ENCODE data around the gene IFNL3. TPM values are rescaled to one million over a fixed set of nuclear protein-coding genes. Genes with fewer than 3 reads are reported as not detected.

The IFNL3 gene
- total RNA-seq, 1 experiment from 2014 or later: not detected

GRCh38 chr19:39251846-39252245 is 7.0 kb upstream of the IFNL3 start:
- no peak overlapping the region for H3K27ac ChIP-seq
- H3K9me3 ChIP-seq (ENCODE audit: insufficient read depth, low read depth): no peaks in the 10 kb centered on the region
- no peak overlapping the region for H3K4me2 ChIP-seq
- H4K20me1 ChIP-seq (ENCODE audit: insufficient read depth): no peaks in the 10 kb centered on the region
- peaks cover 11% of the 10 kb centered on the region; the same call in 1 of the 2 replicates for H3K27me3 ChIP-seq (ENCODE audit: insufficient read depth, low read depth)
- H3K4me3 ChIP-seq: no peak overlapping the region
- H3K36me3 ChIP-seq (ENCODE audit: low read depth): no peaks in the 10 kb centered on the region
- ChIA-PET CTCF (interaction anchor here (0.6 to 0.7 kb wide), 2 partner anchors 61 to 276 kb away, joined by 3 to 20 read pairs; no protein-coding TSS in a partner anchor), POLR2A (ENCODE audit: unreplicated experiment) (no interaction called here)
- no peak overlapping the region for H2AFZ ChIP-seq
- intact Hi-C loops (cut with micrococcal nuclease; ENCODE audit: unreplicated experiment): no loop called here
- H3K4me1 ChIP-seq (replicated peaks; ENCODE audit: insufficient read depth): no peaks in the 10 kb centered on the region
- DNase-seq: no peak
- H3F3A ChIP-seq (ENCODE audit: insufficient read depth, low read depth): no peaks in the 10 kb centered on the region
- no TSS peak for BruUV-seq (replicated peaks)
- TF ChIP-seq CTCF (conservative IDR thresholded peaks at IDR 0.05) (no peak), EZH2 (IDR thresholded peaks at IDR 0.05; ENCODE audit: low read depth) (no peak)
- no peaks in the 10 kb centered on the region for H3K9me2 ChIP-seq (ENCODE audit: insufficient read depth)
- no peaks in the 10 kb centered on the region for H3K79me2 ChIP-seq (ENCODE audit: low read depth)

- TF ChIP-seq CTCF (conservative IDR thresholded peaks at IDR 0.05) (no peak), EZH2 (IDR thresholded peaks at IDR 0.05; ENCODE audit: low read depth) (no peak)
- no peaks in the 10 kb centered on the region for H4K20me1 ChIP-seq (ENCODE audit: insufficient read depth)
- intact Hi-C loops (cut with micrococcal nuclease; ENCODE audit: unreplicated experiment): no loop called here
- H3F3A ChIP-seq (ENCODE audit: insufficient read depth, low read depth): no peaks in the 10 kb centered on the region
- H3K79me2 ChIP-seq (ENCODE audit: low read depth): no peaks in the 10 kb centered on the region
- no peak overlapping the region for H3K27ac ChIP-seq
- H3K4me1 ChIP-seq (replicated peaks; ENCODE audit: insufficient read depth): no peaks in the 10 kb centered on the region
- no peaks in the 10 kb centered on the region for H3K9me3 ChIP-seq (ENCODE audit: insufficient read depth, low read depth)
- BruUV-seq (replicated peaks): no TSS peak
- POLR2A ChIA-PET (ENCODE audit: unreplicated experiment): no interaction called here
- no peak overlapping the region for H3K4me2 ChIP-seq
- H3K27me3 ChIP-seq (ENCODE audit: insufficient read depth, low read depth): peaks cover 11% of the 10 kb centered on the region; the same call in 1 of the 2 replicates
- no peak for DNase-seq
- no peaks in the 10 kb centered on the region for H3K36me3 ChIP-seq (ENCODE audit: low read depth)
- H3K4me3 ChIP-seq: no peak overlapping the region
- CTCF ChIA-PET: interaction anchor here (0.7 kb wide), 2 partner anchors 56 to 62 kb away, joined by 4 to 20 read pairs; no protein-coding TSS in a partner anchor
- no peaks in the 10 kb centered on the region for H3K9me2 ChIP-seq (ENCODE audit: insufficient read depth)
- H2AFZ ChIP-seq: no peak overlapping the region
These were observed 6.3 kb upstream of the IFNL3 start for GRCh38 chr19:39251081-39251480.

GRCh38 chr19:39248806-39249205 is 4.0 kb upstream of the IFNL3 start, which contains the start of gene IFNL4:
TSS of gene IFNL4 (minus strand) at chr19:39248856.
- Histone ChIP-seq H3F3A (ENCODE audit: insufficient read depth, low read depth) (no peaks in the 10 kb centered on the region), H3K36me3 (ENCODE audit: low read depth) (no peaks in the 10 kb centered on the region), H3K4me3 (no peak within 1 kb of the TSS), H3K79me2 (ENCODE audit: low read depth) (no peaks in the 10 kb centered on the region), H3K4me1 (replicated peaks; ENCODE audit: insufficient read depth) (no peaks in the 10 kb centered on the region), H3K4me2 (no peak within 1 kb of the TSS), H3K27me3 (ENCODE audit: insufficient read depth, low read depth) (peaks cover 11% of the 10 kb centered on the region; the same call in 1 of the 2 replicates), H4K20me1 (ENCODE audit: insufficient read depth) (no peaks in the 10 kb centered on the region), H3K27ac (no peak within 1 kb of the TSS), H3K9me2 (ENCODE audit: insufficient read depth) (no peaks in the 10 kb centered on the region), H3K9me3 (ENCODE audit: insufficient read depth, low read depth) (no peaks in the 10 kb centered on the region), H2AFZ (no peak within 1 kb of the TSS)
- POLR2A ChIA-PET (ENCODE audit: unreplicated experiment): no interaction called here
- TF ChIP-seq CTCF (conservative IDR thresholded peaks at IDR 0.05) (no peak), EZH2 (IDR thresholded peaks at IDR 0.05; ENCODE audit: low read depth) (no peak)
- DNase-seq: no peak
- no TSS peak for BruUV-seq (replicated peaks)
- CTCF ChIA-PET: no interaction called here
- intact Hi-C loops (cut with micrococcal nuclease; ENCODE audit: unreplicated experiment): no loop called here

Measured in PC-9 (cell line).